H1 (cell line): ENCODE results near the gene SLC9A3. TPM values are rescaled to one million over a fixed set of nuclear protein-coding genes. Genes with fewer than 3 reads are reported as not detected.

ENCODE experiments used
- CTCF ChIA-PET: fragments of 300-600 bp; sonication (Branson Sonifier 250); formaldehyde crosslinking; loops from one replicate; lab custom pipeline; 2021; ENCODE audit not compliant: partially characterized antibody; lab: Charles Lee
- POLR2A ChIA-PET: fragments of 300-600 bp; sonication (Branson Sonifier 250); formaldehyde crosslinking; loops from one replicate; lab custom pipeline; 2021; ENCODE audit warnings: inconsistent platforms; ENCODE audit not compliant: partially characterized antibody; lab: Charles Lee
- DNase-seq, 2 experiments: peaks; one replicate each; pipeline versions ENCODE4 v3.0.0 to v3.0.0-alpha.2; 2010 to 2022; ENCODE audit warnings: low spot score in 2 of 2, low read depth in 1 of 2, mixed read lengths in 1 of 2
- FAIRE-seq: peaks from 2 replicates; lab custom pipeline; 2011; peaks lifted over from hg19 to GRCh38; lab: Jason Lieb, UNC
- H2AFZ ChIP-seq: 2 replicates; pipeline ENCODE4 v1.8.1; 2012; ENCODE audit warnings: low read length, inconsistent platforms
- H2AK5ac ChIP-seq: 2 replicates; pipeline ENCODE4 v1.6.1; 2013; ENCODE audit warnings: low read depth, low read length
- H2BK120ac ChIP-seq: replicated peaks from 2 replicates; pipeline ENCODE3; 2013; ENCODE audit warnings: low read depth, low read length, inconsistent platforms
- H2BK12ac ChIP-seq: 2 replicates; pipeline ENCODE4 v1.6.1; 2013; ENCODE audit warnings: low read depth, low read length
- H2BK15ac ChIP-seq: 2 replicates; pipeline ENCODE4 v1.6.1; 2013; ENCODE audit warnings: low read length
- H2BK20ac ChIP-seq: 2 replicates; pipeline ENCODE4 v1.6.1; 2013; ENCODE audit warnings: low read length
- H2BK5ac ChIP-seq: 2 replicates; pipeline ENCODE4 v1.6.1; 2013; ENCODE audit warnings: low read depth, low read length
- H3K14ac ChIP-seq: 2 replicates; pipeline ENCODE4 v1.6.1; 2013; ENCODE audit warnings: inconsistent platforms; ENCODE audit not compliant: insufficient read length
- H3K18ac ChIP-seq: 2 replicates; pipeline ENCODE4 v1.6.1; 2013; ENCODE audit warnings: low read length; ENCODE audit errors: extremely low read depth
- H3K23ac ChIP-seq: 2 replicates; pipeline ENCODE4 v1.6.1; 2013; ENCODE audit warnings: inconsistent platforms; ENCODE audit not compliant: insufficient read length
- H3K23me2 ChIP-seq: 2 replicates; pipeline ENCODE4 v1.6.1; 2013; ENCODE audit warnings: low read depth, low read length
- H3K27ac ChIP-seq: 2 replicates; pipeline ENCODE4 v1.6.1; 2011; ENCODE audit warnings: low read depth, low read length, inconsistent platforms
- H3K27me3 ChIP-seq, 4 experiments: replicated peaks in 1 of 4; 1 replicate in 1 of 4; 2 replicates in 3 of 4; pipeline versions ENCODE4 v1.6.1 to v1.8.1; 2011 to 2013; ENCODE audit warnings: low read length in 3 of 4, mild to moderate bottlenecking in 3 of 4, inconsistent platforms in 2 of 4, mixed read lengths in 2 of 4, moderate library complexity in 1 of 4; ENCODE audit not compliant: control insufficient read depth in 3 of 4, insufficient read depth in 3 of 4; ENCODE audit errors: extremely low read depth in 1 of 4
- H3K36me3 ChIP-seq, 4 experiments: 2 replicates each; pipeline versions ENCODE4 v1.6.1 to v1.8.1; 2011 to 2013; ENCODE audit warnings: mild to moderate bottlenecking in 4 of 4, low read length in 3 of 4, moderate library complexity in 2 of 4, control low read depth in 1 of 4, inconsistent platforms in 1 of 4; ENCODE audit not compliant: insufficient read depth in 4 of 4, control insufficient read depth in 2 of 4
- H3K4ac ChIP-seq: replicated peaks from 2 replicates; pipeline ENCODE3; 2013; ENCODE audit warnings: low read length, low read depth, mixed read lengths, inconsistent platforms; ENCODE audit not compliant: insufficient read length
- H3K4me1 ChIP-seq, 4 experiments: replicated peaks in 1 of 4; 1 replicate in 1 of 4; 2 replicates in 3 of 4; pipeline versions ENCODE4 v1.6.1 to v1.8.1; 2011 to 2013; ENCODE audit warnings: low read length in 3 of 4, inconsistent platforms in 2 of 4, mixed read lengths in 1 of 4; ENCODE audit not compliant: insufficient read depth in 4 of 4, control insufficient read depth in 3 of 4
- H3K4me2 ChIP-seq, 2 experiments: 2 replicates each; pipeline versions ENCODE4 v1.6.1 to v1.8.1; 2011 to 2013; ENCODE audit warnings: low read depth in 2 of 2, low read length in 2 of 2, control low read depth in 1 of 2, inconsistent platforms in 1 of 2, mild to moderate bottlenecking in 1 of 2; ENCODE audit not compliant: insufficient read depth in 1 of 2
- H3K4me3 ChIP-seq, 4 experiments: fragments of 200-600, 300-600 bp in 1 of 4; sonication (generic), shearing (Covaris generic), sonication (Bioruptor Twin) in 1 of 4; 2 replicates each; pipeline versions ENCODE4 v1.5.1 to v1.8.1; 2011 to 2016; ENCODE audit warnings: low read length in 4 of 4, low read depth in 3 of 4, control low read depth in 2 of 4, inconsistent platforms in 2 of 4, mild to moderate bottlenecking in 2 of 4, mixed read lengths in 1 of 4, moderate library complexity in 1 of 4; ENCODE audit not compliant: insufficient read depth in 2 of 4; ENCODE audit errors: extremely low read depth in 1 of 4
- H3K56ac ChIP-seq: replicated peaks from 2 replicates; pipeline ENCODE3; 2013; ENCODE audit warnings: low read depth, mild to moderate bottlenecking, mixed read lengths, low read length, inconsistent platforms; ENCODE audit not compliant: insufficient read length
- H3K79me1 ChIP-seq: 2 replicates; pipeline ENCODE4 v1.6.1; 2013; ENCODE audit warnings: low read depth, low read length, control low read depth
- H3K79me2 ChIP-seq, 2 experiments: 2 replicates each; pipeline versions ENCODE4 v1.6.1 to v1.8.1; 2012 to 2013; ENCODE audit warnings: low read length in 2 of 2, mild to moderate bottlenecking in 2 of 2, inconsistent platforms in 1 of 2; ENCODE audit not compliant: insufficient read depth in 2 of 2, control insufficient read depth in 1 of 2
- H3K9ac ChIP-seq, 4 experiments: replicated peaks in 1 of 4; 1 replicate in 1 of 4; 2 replicates in 3 of 4; pipeline versions ENCODE4 v1.6.1 to v1.8.1; 2011 to 2013; ENCODE audit warnings: low read depth in 3 of 4, low read length in 3 of 4, control low read depth in 2 of 4, mild to moderate bottlenecking in 2 of 4, moderate library complexity in 2 of 4, inconsistent platforms in 1 of 4; ENCODE audit errors: extremely low read depth in 1 of 4
- H3K9me3 ChIP-seq, 2 experiments: 2 replicates each; pipeline versions ENCODE4 v1.6.1 to v1.8.1; 2012 to 2013; ENCODE audit warnings: mild to moderate bottlenecking in 2 of 2, moderate library complexity in 2 of 2, control low read depth in 1 of 2, inconsistent platforms in 1 of 2, low read depth in 1 of 2, low read length in 1 of 2, mixed read lengths in 1 of 2; ENCODE audit not compliant: insufficient read depth in 2 of 2
- H4K20me1 ChIP-seq, 2 experiments: replicated peaks in 1 of 2; 2 replicates each; pipeline versions ENCODE3 to v1.8.1; 2011 to 2013; ENCODE audit warnings: inconsistent platforms in 2 of 2, low read length in 2 of 2, mild to moderate bottlenecking in 1 of 2; ENCODE audit not compliant: insufficient read depth in 2 of 2, control insufficient read depth in 1 of 2
- H4K5ac ChIP-seq: 2 replicates; pipeline ENCODE4 v1.6.1; 2013; ENCODE audit warnings: low read length, low read depth, mixed read lengths, inconsistent platforms; ENCODE audit not compliant: insufficient read length
- H4K8ac ChIP-seq: 2 replicates; pipeline ENCODE4 v1.8.0; 2013; ENCODE audit warnings: mild to moderate bottlenecking, moderate library complexity, low read length, inconsistent platforms; ENCODE audit not compliant: insufficient read depth; ENCODE audit errors: extremely low read depth
- H4K91ac ChIP-seq: replicated peaks from 2 replicates; pipeline ENCODE3; 2013; ENCODE audit warnings: low read length, mixed read lengths, inconsistent platforms; ENCODE audit not compliant: insufficient read length
- BCL11A ChIP-seq, 2 experiments: IDR thresholded peaks; one replicate each; pipeline ENCODE4 v1.6.1; 2011; ENCODE audit warnings: low read depth in 2 of 2, low read length in 2 of 2, mild to moderate bottlenecking in 2 of 2
- CBX8 ChIP-seq: fragments of 300-800, 300-1000 bp; sonication (generic); IDR thresholded peaks from 2 replicates; pipeline ENCODE4 v1.7.1; 2016; ENCODE audit warnings: low read depth, low read length, borderline replicate concordance
- CHD1 ChIP-seq: IDR thresholded peaks from 2 replicates; pipeline ENCODE4 v1.6.1; 2012; ENCODE audit warnings: low read depth, low read length, improper control_type of control experiment
- EGR1 ChIP-seq: IDR thresholded peaks from 2 replicates; pipeline ENCODE4 v1.6.1; 2011; ENCODE audit warnings: low read depth, low read length, borderline replicate concordance
- GTF2F1 ChIP-seq: IDR thresholded peaks from 2 replicates; pipeline ENCODE4 v1.6.1; 2012; ENCODE audit warnings: low read depth, low read length, improper control_type of control experiment, borderline replicate concordance
- HDAC2 ChIP-seq, 2 experiments: fragments of 300-600 bp in 1 of 2; sonication (generic) in 1 of 2; IDR thresholded peaks; 2 replicates each; pipeline ENCODE4 v1.6.1; 2011 to 2012; ENCODE audit warnings: low read depth in 2 of 2, low read length in 2 of 2, mild to moderate bottlenecking in 2 of 2, moderate library complexity in 2 of 2, borderline replicate concordance in 1 of 2, inconsistent platforms in 1 of 2
- JUND ChIP-seq: IDR thresholded peaks from 2 replicates; pipeline ENCODE4 v1.6.1; 2011; ENCODE audit warnings: mild to moderate bottlenecking, improper control_type of control experiment, low read length
- RAD21 ChIP-seq, 2 experiments: IDR thresholded peaks in 1 of 2; conservative IDR thresholded peaks in 1 of 2; 2 replicates each; pipeline ENCODE4 v1.6.1; 2011; ENCODE audit warnings: low read depth in 2 of 2, low read length in 2 of 2, improper control_type of control experiment in 1 of 2, inconsistent platforms in 1 of 2, mild to moderate bottlenecking in 1 of 2, moderate library complexity in 1 of 2
- SIRT6 ChIP-seq: IDR thresholded peaks from one replicate; pipeline ENCODE4 v1.7.1; 2012; ENCODE audit warnings: low read length, inconsistent platforms
- TBP ChIP-seq: IDR thresholded peaks from 2 replicates; pipeline ENCODE4 v1.6.1; 2011; ENCODE audit warnings: low read depth, low read length, improper control_type of control experiment
- TCF12 ChIP-seq: IDR thresholded peaks from 2 replicates; pipeline ENCODE4 v1.6.1; 2011; ENCODE audit warnings: low read depth, mild to moderate bottlenecking, low read length
- ZNF274 ChIP-seq: IDR thresholded peaks from 2 replicates; pipeline ENCODE4 v1.7.0; 2012; ENCODE audit warnings: low read length, borderline replicate concordance; ENCODE audit errors: extremely low read depth
- WGBS, 2 experiments: shearing (Covaris generic) in 1 of 2; methylation state at CpG; one replicate each; pipeline versions ENCODE4 v1.1.6 to v1.1.7; 2013 to 2015; ENCODE audit warnings: low lambda C conversion rate in 2 of 2, mixed read lengths in 2 of 2, inconsistent platforms in 1 of 2, low coverage in 1 of 2, missing lambda C conversion rate in 1 of 2; ENCODE audit not compliant: insufficient replicate concordance in 2 of 2, insufficient coverage in 1 of 2, insufficient read length in 1 of 2; ENCODE audit errors: extremely low coverage in 1 of 2, missing lambda C conversion rate in 1 of 2; 5-methylcytosine and 5-hydroxymethylcytosine counted together
- polyA plus RNA-seq, 7 experiments: library from polyadenylated mRNA; depleted of rRNA in 3 of 7; stranded (reverse) in 5 of 7; unstranded in 2 of 7; fragments of >200 nt in 5 of 7; fragments of 200-250 nt in 2 of 7; gene quantifications; 1 replicate in 5 of 7; 2 replicates in 1 of 7; 4 replicates in 1 of 7; pipeline versions ENCODE4 v1.2.1 to v1.2.3, GENCODE V29; 2011 to 2013; ENCODE audit warnings: missing spikeins in 2 of 7, mixed read lengths in 2 of 7
- total RNA-seq: library from RNA; stranded (reverse); fragmentation: NEBNext Ultra II Directional; extraction: Animal tissue kit (Norgen Biotek cat#: 25700); gene quantifications from 2 replicates; pipeline ENCODE4 v1.2.1, GENCODE V29; 2021

SLC9A3 gene
- total and polyA plus RNA-seq, 2 of the 8 experiments (the other 6 are each of a cell fraction or from before 2014, with no cell fraction given): 0.95 to 1.0 TPM

DNA sequence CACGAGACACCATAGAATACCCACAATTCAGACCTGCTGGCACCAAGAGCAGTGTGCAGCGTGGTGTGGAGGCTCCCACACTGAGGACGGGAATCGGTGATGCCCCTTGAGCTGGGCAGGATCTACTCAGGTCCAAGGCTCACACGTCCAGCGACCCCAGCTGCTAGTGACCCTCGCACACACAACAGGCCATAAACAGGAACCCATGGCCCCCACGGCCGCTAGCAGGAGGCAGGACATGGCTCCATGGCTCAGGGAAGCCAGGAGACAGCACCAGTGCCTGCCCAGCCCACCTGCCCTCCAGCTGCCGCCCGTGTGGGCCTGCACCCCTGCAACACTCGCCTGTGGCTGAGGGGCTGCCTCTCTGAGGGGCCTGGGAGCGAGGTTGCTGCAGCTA lies 43.4 kb upstream of the SLC9A3 start:
- Histone ChIP-seq H3K4ac (no peak overlapping the region), H3K9ac (no peak overlapping the region), H3K4me1 (no peaks in the 10 kb centered on the region), H3K4me3 (no peak overlapping the region), H4K5ac (no peak overlapping the region), H2BK20ac (no peak overlapping the region), H3K9me3 (no peaks in the 10 kb centered on the region), H2AFZ (no peak overlapping the region), H3K79me2 (no peaks in the 10 kb centered on the region), H3K23me2 (no peaks in the 10 kb centered on the region), H4K8ac (no peak overlapping the region), H3K27ac (no peak overlapping the region), H3K36me3 (no peaks in the 10 kb centered on the region), H3K4me2 (no peak overlapping the region), H2BK120ac (no peak overlapping the region), H3K56ac (no peak overlapping the region), H4K91ac (no peak overlapping the region), H3K14ac (no peak overlapping the region), H3K79me1 (no peaks in the 10 kb centered on the region), H2BK15ac (no peak overlapping the region), H3K23ac (no peak overlapping the region), H2BK5ac (no peak overlapping the region), H2AK5ac (no peak overlapping the region), H3K18ac (no peak overlapping the region), H3K27me3 (peaks cover 2 to 12% (median 6%) of the 10 kb centered on the region in 4 experiments; a peak in 5 of 7 replicates), H4K20me1 (no peaks in the 10 kb centered on the region), H2BK12ac (no peak overlapping the region)
- ChIA-PET CTCF (interaction anchor here (0.6 to 1.5 kb wide), 4 partner anchors 10 to 39 kb away, joined by 3 to 5 read pairs (median 4); no protein-coding TSS in a partner anchor), POLR2A (no interaction called here)
- WGBS, 2 experiments: 89% methylated on average over 13 of the region's 13 CpGs; no CpG with 5 or more reads in 1 of the 2 experiments
- FAIRE-seq (no peak), DNase-seq (no peak)
- TF ChIP-seq TCF12 (no peak), CHD1 (no peak), HDAC2 (IDR thresholded peaks at IDR 0.05; ENCODE audit: borderline replicate concordance in 1 of 2, low read depth in 2 of 2, low read length in 2 of 2) (no peak), JUND (no peak), BCL11A (IDR thresholded peaks at IDR 0.05; ENCODE audit: low read depth in 2 of 2, low read length in 2 of 2) (no peak), EGR1 (no peak), SIRT6 (no peak), CBX8 (no peak), ZNF274 (no peak), TBP (no peak), RAD21 (IDR thresholded peaks at IDR 0.05 in 1 of 2, conservative IDR thresholded peaks at IDR 0.05 in 1 of 2; ENCODE audit: low read depth in 2 of 2, low read length in 2 of 2) (no peak), GTF2F1 (no peak)
